Esophagus squamous epithelium (tissue), 4 donors: ENCODE data around the gene B3GAT1.

ENCODE experiments used
- POLR2A ChIP-seq, 4 donors: fragments of 450-650 bp; IDR thresholded peaks; one replicate each; pipeline ENCODE4 v1.6.1; 2017; ENCODE audit warnings: antibody characterized with exemption in 4 of 4, mild to moderate bottlenecking in 4 of 4, moderate library complexity in 3 of 4
- TF ChIP-seq, protein P1 (sequence below), 6 experiments: fragments of 450-650 bp in 4 of 6; fragments of 200-600 bp in 2 of 6; sonication (generic) in 2 of 6; IDR thresholded peaks; one replicate each; pipeline ENCODE4 v1.5.1; 2016 to 2019; ENCODE audit warnings: antibody characterized with exemption in 6 of 6, mild to moderate bottlenecking in 4 of 6, moderate library complexity in 4 of 6

DNA sequence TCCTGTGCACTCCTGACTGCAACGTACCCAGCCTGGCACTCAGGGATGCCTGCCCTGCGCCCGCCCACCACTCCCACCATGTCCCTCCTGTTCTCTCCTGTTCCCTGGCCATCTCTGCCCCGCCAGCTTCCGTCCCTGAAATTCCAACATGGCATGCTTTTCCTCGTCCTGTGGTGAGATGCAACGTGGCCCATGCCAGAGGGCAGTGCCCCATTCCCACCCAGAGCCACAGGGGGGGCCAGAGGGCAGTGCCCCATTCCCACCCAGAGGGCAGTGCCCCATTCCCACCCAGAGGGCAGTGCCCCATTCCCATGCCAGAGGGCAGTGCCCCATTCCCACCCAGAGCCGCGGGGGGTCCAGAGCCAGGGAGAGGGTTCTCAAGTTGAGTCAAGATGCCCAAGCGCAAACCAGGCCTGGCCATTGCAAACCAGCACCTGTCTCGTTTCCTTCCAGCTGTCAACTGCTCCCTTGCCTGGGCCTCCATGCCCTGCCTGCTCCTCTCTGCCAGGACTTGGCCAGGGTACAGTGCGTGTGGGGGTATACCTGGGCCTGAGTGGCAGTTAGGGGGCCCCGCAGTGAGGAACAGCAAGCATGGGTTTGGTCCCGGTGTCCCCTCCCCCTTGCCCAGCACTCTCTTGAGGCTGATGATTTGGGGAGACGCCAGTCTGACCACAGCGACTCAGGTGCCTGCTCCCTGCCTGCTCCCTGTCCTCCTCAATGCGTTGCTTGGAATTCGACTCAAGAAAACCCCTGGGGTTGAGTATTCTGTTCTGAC is 14.6 kb downstream of the B3GAT1 start:
- TF ChIP-seq POLR2A (IDR thresholded peaks at IDR 0.05) = no peak
- TF ChIP-seq, protein P1, sequence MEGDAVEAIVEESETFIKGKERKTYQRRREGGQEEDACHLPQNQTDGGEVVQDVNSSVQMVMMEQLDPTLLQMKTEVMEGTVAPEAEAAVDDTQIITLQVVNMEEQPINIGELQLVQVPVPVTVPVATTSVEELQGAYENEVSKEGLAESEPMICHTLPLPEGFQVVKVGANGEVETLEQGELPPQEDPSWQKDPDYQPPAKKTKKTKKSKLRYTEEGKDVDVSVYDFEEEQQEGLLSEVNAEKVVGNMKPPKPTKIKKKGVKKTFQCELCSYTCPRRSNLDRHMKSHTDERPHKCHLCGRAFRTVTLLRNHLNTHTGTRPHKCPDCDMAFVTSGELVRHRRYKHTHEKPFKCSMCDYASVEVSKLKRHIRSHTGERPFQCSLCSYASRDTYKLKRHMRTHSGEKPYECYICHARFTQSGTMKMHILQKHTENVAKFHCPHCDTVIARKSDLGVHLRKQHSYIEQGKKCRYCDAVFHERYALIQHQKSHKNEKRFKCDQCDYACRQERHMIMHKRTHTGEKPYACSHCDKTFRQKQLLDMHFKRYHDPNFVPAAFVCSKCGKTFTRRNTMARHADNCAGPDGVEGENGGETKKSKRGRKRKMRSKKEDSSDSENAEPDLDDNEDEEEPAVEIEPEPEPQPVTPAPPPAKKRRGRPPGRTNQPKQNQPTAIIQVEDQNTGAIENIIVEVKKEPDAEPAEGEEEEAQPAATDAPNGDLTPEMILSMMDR (IDR thresholded peaks at IDR 0.05) = no peak
